HG03108 (cell line): ENCODE measurements around the gene PARD6G.

ENCODE experiments used
- ATAC-seq: cut with Tn5 transposase; IDR thresholded peaks from one replicate; pipeline ENCODE4 v1.9.1; 2021; ENCODE audit warnings: moderate library complexity; ENCODE audit not compliant: unreplicated experiment

PARD6G gene

DNA sequence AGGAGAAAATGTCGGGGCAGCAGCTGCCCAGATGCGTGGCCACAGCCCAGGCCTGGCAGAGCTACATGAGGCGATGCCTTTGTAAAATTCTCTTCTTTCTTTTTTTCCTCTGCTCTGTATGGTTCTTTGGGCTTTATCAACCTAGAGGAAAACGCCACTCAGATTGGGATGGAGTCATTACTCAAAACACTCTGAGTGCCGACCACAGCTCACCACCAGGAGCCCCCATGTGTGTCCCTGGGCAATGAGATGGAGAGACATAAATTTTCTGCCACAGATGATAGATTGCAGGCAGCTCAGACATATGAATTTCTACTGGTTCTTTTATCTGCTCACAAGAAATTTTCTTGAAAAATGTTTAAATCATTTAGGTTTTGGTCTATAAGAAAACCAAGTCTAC is 56.0 kb downstream of the PARD6G start:
- ATAC-seq: no peak

DNA sequence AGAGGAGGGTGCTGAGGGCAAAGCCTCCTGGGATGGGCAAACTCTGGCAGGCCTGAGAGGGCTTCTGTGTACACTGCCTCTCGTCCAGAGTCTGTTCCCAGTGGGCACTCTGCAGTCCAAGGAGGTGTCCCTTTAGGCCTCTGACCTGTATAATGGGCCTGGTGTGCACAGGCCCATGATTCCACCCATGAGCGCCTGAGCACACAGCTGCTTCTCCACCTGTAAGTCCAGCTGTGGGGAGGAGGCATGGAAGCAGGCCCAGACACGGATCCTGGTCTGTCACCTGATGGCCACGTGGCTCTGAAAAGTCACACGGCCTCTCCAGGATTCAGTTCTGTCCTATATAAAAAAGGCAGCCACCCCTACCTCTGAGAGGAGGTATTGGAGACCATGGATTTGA is 57.0 kb downstream of the PARD6G start:
- ATAC-seq: no peak

DNA sequence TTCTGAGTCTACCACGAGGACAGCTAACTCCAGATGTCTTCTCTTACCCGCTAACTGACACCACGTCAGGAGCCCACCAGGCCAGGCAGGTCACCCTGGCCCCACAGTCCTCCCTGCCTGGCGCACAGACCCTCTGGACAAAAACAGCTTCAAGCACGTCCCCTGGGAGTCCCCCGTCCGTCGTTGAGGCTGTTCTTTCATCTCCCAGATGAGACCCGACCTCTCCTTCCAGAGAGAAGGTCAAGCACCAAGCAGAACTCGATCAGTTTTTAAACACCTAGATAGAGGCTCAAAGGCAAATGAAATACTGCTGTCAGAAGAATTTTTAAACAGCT is 57.8 kb downstream of the PARD6G start:
- ATAC-seq: no peak

DNA sequence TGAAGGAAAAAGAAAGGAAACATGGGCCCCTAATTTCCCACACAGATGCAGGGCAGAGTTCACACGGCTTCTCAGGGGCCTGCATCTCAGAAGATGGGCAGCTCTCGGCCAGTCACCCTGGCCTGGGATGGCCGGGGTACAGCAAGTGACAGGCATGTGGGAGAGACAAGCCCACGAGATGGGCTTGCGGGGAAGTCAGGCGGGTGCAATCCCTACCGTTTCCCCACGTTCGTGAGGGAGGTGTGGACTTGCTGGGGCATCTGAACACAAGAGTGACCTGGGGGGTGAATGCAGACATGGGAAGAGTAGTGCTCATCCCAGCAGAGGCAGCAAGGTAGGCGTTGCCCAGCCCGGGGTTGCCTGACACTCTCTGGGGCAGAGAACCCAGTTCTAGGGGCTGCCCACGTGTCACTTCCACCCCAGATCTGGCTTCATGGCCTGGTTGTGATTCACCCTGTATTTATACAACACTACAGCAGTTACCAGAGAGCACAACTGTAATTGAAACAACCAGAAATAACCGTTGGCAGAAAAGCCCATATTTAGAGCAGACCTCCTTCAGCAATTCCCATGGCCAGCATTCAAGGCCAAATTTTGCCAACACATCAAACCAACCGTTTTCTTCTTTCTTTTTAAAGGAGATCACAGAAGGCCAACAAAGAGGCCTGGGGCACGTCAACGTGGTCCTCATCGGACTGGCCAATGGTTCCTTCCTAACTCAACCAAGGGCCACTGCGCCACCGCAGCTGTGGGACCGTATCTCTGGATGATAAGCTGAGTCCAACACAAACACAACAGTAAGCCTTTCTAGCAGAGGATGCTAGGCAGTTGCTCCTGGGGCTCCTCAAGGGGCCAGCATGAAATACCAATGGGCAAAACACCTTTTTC is 58.4 kb downstream of the PARD6G start:
- no peak for ATAC-seq

DNA sequence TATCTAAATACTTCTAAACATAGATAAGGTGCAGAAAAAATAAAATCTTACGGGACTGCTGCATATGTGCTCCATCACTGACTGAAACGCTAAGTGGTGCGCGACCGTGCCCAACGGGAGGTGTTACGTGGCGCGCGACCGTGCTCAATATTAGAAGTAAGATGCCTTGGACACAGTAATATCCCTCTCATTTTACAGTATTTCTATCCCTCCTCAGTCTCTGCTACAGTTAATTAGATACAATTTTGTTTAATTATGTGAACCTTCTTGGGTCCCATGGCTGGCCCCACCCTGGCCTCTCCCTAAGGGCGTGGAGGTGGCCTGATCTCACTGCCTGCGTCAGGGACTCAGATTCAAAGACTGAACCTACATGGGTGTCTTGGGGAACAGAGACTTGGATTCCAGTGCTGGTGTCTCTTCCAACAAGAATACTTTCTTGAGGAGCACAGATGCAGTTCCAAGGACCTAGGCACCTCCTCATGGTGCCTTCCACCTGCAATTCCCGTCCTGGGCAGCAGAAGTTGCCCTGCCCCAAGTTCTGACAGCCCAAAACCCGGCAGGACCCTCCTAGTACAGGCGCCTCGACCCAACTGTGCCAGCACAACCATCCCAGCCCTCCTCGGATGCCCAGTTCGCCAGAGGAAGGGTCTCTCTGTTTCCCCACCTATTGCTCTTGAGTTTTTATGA is 59.2 kb downstream of the PARD6G start:
- no peak for ATAC-seq

DNA sequence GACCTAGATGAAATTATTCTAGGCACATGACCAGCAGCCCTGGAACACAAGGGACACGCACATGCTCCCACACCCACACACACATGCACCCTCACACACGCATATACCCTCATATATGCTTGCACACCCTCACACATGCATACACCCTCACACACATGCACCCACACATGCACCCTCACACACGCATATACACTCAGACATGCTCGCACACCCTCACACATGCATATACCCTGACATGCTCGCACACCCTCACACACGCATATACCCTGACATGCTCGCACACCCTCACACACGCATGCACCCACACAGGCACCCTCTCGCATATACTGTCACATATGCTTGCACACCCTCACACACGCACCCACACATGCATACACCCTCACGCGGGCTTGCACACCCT is 61.8 kb downstream of the PARD6G start:
- ATAC-seq: no peak

DNA sequence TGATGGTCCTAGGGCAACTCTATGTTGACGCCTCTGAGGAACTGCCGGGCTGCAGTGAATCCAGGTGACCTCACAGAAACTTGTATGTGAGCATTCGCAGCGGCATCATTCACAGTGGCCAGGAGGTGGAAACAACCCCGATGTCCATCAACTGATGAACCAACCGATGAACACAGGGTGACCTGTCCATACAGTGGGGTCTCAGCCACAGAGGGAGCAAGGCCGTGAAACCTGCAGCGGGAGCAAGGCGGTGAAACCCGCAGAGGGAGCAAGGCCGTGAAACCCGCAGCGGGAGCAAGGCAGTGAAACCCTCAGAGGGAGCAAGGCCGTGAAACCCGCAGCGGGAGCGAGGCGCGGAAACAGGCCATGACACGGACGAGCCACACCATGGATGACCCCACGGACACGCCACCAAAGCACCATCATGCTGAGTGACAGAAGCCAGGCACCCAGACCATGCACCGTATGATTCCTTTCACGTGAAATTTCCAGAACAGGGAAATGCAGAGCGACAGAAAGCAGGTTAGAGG is 63.0 kb downstream of the PARD6G start:
- ATAC-seq: no peak

DNA sequence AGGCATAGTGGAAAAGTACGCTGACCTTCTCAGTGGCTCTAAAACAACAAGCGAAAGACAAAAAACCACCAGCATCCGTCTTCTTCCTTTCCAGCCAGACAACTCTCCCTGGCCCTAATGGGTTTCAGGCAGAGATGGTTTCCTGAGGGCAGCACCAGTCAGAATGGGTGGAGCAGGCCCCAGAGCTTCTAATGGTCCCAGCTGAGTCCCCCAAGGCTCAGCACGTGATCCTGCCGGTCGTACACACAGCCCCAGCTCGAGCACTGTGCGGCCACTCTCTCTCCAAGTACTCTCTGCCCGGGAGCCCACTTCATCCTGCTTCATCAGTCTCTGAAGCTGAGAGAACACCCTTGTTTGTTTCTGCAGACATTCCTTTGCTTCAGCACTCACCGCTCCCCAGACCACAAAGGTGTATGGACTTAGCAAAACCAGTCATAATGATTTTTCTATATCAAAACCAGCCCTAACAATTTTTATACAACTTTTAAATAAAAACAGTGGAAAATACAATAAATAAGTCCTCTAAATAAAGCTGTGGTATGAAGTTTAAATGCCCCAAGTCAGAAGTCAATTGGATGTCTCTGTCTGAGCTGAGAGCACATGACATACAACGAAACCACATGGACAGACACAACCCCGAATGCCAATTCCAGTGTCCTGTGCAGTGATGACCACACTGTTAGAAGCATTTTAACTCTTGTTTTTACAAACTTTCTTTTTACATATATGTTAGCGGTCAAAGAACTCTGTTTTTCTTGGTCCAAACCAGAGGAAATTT is 63.9 kb downstream of the PARD6G start:
- no peak for ATAC-seq

DNA sequence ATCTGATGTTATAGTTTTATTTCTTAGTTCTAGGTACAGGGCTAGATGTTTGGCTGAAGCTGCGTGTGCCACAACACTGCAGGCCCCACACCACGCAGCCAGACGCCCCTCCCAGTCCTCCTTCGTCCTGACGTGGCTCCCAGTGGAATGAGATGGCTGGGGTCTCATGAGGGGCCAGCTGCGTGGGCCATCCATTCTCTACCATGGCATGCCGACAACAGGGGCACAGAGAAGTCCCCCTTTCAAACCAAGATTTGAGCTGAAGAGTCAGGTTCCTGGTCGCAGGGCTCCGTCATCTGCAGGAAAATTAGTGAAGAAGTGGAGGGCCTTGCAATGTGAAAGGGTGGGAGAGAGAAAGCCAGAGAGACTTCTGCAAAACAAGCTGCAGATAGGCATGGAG is 64.5 kb downstream of the PARD6G start:
- ATAC-seq: no peak

DNA sequence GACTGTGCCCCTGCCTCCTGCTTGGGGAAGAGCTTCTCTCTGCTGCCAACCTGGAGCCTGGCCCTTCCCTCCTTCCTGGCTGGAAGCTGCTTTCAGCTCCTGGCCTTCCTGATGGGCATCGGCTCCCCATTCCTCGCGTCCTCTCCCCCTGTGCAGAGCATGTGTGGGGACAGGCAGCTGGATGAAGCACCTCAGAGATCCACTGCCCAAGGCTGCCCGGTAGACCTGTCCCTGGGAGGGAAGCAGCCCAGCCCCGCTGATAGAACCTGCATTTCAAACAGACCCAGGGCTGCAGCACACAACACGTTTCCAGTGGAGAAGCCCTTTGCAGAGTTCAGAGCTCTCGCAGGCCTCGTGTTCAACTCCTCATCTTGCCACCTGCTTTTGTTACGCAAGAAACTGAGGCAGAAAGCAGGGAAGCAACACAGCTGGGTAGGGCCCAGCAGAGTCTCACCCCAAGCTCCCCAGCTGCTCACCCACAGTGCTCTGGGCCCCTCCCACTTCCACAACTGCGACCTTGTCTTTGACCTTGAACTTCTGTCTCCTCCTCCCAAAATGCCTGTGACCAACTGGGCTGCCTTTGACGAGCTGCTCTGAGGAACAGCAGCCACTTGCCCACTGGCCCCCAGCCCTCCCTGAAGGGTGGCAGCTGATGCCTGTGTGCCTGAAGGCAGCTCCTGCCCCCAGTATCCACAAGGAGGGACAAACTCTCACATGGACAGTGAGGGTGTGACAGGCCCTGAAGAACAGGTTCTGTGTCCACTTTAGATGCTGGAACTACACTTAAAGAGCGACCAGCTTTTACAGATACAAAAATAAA is 65.5 kb downstream of the PARD6G start:
- no peak for ATAC-seq

DNA sequence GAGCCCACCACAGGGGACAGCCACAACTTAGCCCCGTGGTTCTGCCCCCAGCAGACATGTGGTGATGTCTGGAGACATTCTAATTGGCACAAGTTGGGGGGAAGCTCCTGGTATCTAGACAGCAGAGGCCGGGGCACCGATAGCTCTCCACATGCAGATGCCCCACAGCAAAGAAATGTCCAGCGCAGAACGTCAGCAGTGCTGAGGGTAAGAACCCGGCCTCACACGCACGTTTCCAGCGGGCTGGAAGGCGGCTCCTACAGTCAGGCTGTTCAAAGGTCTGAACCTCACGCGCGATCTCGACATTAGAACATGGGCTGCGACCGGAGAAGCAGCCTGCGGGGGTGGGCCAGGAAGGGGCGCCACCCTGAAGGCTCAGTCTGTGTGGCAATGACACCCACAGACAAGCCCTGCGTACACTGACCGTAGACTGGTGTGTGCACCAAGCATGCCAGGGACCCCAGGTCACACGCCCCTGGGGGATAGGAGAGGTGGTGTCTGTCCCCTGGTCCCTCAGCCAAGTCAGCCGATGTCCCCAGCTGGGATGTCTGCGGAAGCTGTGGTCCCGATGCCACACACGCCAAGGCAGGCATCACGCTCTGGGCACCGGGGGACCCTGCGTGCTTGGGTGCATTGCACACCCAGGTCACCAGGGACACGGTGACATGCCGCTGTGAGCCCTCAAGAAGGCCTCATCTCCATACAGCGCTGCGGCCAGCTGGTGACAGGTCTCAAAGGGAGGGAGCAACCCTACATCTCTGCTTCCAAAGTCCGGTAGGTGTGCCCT is 66.3 kb downstream of the PARD6G start:
- no peak for ATAC-seq

DNA sequence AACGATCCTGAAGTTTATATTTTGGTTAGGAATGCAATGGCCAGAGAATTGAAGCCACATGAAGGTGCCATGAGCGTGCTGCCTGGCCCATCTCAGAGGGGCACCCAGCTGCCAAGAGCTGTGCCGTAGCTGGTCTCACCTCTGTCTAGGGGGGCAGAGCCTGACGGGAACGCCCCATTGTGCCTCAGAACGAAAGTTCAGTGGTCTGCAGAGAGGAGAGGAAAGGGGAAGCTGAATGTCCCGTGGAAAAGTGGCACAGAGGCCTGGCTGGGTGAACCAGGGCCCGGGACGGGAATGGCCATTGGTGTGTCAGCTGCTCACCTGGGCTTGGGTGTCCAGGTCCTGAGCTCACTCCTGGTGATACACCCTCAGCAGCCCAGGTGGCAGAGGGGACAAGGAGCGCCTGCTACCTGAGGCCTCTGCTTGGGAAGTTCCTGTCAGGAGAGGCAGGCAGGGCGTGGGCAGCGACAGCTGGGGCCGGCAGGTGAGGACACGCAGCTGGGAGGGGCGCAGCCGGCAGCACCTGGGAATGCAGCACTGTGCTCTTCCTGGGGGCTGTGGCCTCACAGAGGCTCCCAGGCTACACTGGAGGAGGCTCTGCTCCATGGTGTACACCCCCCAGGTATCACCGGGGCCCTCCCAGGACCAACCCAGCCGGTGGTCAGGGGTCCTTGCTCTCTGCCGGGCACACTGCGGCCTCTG is 67.3 kb downstream of the PARD6G start:
- ATAC-seq: peak; percentile 62

DNA sequence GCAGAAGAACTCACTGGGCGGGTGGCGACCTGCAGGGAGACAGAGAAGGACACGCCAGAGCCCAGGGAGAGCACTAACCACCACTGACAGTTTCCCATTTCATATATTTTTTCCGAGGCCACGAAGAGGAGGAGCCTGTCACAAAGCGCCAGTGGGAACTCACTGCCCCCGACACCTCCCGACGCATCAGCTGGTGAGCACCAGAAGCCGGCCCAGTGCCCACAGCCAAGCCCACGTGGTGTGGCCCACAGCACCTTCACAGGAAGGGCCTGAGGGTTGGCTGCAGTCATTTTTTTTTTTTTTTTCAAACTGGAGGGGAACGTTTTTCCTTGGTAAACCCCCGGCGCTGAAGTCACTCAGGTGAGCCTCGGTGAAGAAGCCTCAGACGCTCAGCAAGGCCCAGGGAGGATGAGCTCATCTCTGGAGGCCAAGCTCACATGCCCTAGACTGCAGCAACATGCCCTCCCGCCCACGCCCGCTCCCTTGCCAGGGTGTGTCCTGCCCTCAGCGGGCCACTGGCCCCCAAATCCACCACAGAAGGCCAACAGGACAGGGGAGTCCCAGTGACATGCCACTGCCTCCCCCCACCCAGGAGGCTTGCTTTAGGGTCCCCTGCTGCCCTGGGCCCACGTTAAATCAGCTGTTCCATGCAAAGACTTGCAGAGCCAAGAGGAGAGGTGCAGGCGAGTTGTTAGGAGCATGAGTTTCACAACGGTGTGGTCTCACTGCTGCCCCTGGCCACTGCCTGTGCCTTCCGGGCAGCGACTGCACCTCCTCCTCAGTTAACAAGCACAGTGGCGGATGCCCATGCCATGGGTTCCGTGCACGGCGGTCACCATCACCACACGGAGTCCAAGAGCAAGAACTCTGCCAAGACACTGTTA is 68.1 kb downstream of the PARD6G start:
- no peak for ATAC-seq

DNA sequence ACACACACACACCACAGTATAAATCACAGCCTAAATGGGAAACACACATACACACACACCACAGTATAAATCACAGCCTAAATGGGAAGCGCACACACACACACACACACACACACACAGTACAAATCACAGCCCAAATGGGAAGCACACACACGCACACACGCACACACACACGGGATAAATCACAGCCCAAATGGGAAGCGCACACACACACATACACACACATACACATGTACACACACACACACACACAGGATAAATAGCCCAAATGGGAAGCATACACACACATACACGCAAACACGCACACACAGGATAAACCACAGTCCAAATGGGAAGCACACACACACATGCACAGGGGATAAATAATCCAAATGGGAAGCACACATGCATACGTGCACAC is 70.2 kb downstream of the PARD6G start:
- ATAC-seq: no peak

DNA sequence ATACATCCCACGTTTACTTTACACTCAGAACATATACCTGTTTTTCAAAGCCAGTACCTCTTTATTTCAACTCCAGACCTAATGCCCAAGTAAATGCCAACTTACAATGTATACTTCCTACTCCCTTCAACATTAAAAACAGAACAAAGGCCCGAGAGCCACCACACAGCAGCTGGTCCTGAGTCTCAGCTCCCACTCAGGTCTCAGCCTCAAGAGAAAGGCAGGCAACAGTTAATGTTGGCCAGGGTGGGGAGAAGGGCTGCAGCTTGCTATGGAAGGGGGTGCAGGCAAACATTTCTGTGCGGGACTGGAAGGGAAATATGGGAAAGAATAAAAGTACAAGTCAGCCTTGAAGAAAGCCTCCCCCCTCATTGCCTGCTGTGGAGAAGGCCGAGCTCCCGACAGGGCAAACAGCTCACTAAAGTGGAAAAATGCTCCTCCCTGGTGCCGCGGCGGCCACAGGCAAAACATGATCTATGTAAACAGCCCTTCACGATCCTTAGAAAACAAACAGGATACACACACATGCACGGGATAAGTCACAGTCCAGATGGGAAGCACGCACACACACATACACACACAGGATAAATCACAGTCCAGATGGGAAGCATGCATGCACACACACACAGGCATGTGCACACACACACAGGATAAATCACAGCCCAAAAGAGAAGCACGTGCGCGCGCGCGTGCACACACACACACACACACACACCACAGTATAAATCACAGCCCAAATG is 70.8 kb downstream of the PARD6G start:
- no peak for ATAC-seq

DNA sequence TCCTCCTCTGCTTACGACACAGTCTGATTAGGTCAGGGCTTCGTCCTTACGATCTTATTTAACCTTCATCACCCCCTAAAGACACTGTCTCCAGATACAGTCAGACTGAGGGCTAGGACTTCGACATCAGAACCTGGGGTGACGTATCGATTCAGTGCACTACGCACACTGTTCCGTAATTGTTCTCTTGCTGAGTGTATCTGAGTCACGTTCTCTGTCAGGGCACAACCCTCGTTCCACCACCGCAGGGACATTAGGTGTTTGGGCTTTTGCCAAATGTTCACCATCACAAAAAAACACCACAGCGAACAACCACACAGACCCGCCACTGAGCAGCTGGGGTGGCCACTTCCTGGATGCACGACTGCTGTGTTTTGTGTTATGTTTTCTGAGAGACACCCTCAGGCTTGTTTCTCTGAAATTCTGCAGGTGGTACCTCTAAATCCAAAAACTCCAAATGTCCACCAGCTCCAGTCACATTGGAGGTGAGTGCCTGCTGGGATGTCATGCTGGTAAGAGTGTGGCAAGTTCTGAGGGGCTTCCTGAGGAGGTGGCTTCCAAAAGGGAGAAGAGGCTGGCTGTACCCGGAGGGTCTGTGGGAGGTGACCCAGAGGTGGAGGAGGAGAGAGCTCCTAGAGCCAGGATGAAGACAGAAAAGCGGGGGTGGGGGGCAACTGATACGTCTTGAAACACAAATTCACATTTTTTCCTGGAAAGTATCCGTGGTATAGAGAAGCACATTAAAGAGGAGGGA is 71.7 kb downstream of the PARD6G start:
- no peak for ATAC-seq

DNA sequence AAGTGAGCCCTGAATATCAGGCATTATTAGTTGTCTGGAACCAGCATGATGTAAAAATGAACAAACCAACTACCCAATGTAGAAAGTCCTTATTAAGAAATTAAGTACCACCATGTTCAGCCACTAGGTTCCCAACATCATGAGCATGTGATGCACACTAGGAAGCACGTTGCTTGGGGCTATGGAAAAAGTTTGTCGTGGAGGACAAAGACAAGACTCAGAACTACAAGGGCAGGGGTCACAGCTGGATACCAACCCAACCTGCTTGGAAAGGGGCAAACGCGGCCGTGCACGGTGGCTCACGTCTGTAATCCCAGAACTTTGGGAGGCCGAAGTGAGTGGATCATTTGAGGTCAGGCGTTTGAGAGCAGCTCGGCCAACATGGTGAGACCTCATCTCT is 74.3 kb downstream of the PARD6G start:
- ATAC-seq: no peak
